ENCODE measurements around the gene INPP5K.
"Not testable (repeated sequence)": the region's sequence is repeated elsewhere in the genome, so short reads cannot be mapped to it uniquely, and the experiment has no call there.

INPP5K gene

GRCh38 chr17:1516388-1517161 is at the start of gene INPP5K:
Gene INPP5K (minus strand): TSS chr17:1516612. CDS start chr17:1516499, 113 bp downstream.
- DNase-seq = peak; percentile 97

- DNase-seq = no peak
Observed at GRCh38 chr17:1565877-1566276, 49.5 kb upstream of the INPP5K start.

DNA sequence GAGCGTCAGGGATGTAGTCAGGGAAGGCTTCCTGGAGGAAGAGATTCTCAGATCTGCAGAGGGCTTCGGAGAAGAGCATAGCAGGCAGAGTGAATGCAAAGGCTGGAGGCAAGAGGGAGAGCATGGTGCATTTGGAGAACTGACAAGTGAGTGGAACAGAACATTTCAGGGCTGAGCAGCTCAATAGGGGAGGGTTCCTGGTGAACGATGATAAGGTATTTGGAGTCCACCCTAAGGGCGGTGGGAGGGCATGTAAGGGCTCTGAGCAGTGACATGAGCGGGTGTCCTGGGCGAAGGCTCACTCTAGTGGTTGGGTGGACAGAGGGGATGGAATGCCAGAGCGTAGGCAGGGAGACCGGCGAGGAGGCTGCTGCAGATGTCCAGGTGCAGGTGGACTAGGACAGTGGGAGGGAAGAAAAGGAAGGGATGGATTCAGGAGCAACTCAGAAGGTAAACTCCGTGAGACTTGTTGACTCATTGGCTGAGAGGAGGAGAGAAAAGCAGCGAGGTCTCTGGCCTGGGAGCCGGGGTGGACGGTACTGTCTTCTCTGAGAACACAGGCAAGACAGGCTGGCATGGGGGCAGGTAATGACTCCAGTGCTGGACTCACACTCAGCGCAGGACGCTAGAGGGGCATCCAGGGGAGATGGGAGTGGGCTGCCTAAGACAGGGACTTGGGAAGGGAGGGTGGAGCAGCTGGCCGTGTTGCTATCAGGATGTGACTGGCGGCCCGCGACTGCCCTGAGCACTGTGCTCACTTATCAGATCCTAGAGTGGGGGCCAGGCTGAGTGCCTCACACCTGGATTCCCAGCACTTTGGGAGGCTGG is 47.6 kb upstream of the INPP5K start:
- no peak for DNase-seq

GRCh38 chr17:1563471-1563785 is 47.0 kb upstream of the INPP5K start:
- DNase-seq = not testable (repeated sequence)

DNA sequence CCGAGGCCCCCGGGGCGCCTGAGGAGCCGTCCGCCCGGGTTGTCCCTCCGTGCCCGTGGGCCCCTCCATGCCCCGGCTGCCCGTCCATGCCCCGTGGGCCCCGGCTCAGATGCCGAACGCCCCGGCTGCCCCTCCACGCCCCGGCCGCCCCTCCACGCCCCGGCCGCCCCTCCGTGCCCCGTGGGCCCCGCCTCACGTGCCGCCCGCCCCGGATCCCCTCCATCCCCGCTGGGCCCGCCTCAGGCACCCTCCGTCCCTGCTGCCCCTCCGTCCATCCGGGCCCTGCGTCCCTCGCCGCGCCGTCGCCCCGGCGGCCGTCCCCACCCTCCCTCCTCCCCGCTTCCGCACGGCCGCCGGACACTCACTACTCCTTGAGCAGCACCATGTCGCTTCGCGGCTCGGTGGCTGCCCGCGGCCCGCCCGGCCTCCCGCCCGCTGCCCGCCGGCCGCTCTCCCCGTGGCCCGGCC is 45.8 kb upstream of the INPP5K start:
- no peak for DNase-seq

GRCh38 chr17:1561420-1562175 is 45.2 kb upstream of the INPP5K start:
- peak; percentile 50 for DNase-seq

DNA sequence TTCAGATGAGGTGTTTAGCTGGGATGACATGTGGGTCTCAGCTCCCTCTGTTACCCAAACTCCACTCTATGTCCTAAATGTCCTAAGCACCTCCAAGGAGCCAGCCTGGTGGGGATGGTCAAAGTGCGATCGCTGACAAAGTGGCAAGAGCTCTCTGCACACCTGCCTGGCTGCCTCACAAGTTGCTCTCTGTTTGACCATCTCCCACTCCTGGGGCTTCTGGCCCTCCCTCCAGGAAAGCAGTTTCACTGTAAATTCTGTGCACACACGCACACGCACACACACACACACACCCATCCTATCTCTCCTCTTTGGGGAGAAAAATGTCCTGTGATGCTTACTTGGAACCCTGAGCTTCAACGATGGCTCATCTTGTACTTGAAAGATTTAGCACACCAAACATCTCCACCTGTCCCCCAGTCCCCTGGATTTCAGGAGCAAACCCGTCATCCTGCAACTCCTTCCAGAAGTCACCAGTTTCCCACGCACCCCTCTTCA is 44.5 kb upstream of the INPP5K start:
- DNase-seq = no peak

GRCh38 chr17:1560101-1560857 is 43.9 kb upstream of the INPP5K start:
- DNase-seq = no peak

DNA sequence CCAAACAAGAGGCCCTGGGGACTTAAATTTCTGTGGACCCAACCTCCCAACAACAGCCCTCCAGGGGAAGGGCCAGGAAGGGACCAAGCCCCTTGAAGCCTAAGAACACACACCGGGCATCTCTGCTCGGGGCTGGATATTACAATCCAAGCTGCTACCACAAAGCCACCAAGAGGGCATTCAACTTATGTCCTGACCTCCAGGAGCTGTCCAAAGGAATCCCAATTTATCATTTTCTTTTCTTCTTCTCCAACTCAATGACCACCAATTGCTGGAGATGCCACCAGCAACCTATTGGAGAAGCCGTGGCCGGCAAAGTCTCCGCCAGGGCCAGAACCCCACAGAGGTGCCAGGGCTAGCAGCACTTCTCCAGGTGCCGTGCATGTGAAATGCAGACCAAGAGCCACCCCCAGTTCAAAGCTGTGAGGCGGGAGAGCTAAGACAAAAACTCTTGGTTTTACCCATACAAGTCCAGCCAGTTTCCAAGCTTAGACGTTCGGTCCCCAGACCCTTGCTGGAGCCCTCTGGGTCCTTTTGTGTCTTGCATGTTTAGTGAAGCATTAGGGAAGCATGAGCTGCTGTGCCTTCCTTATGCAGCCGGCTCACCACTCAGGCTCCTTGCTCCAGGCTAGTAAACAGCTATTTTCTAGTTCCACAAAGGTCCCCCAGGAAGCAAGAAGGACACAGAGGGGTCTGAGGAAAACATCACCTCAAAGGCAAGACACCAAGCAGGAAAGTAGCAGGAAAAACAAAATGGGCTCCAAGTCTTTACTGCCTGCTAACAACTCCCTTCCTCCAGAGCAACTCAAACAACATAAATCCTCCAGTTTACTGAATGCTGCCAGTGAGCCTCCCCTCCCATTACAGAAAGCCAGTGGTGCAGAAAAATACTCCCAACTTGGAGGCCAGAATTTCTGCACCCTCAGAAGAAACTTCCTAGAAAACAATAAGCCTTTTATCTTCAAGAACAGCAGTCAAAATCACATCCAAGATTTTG is 42.9 kb upstream of the INPP5K start:
- no peak for DNase-seq

DNA sequence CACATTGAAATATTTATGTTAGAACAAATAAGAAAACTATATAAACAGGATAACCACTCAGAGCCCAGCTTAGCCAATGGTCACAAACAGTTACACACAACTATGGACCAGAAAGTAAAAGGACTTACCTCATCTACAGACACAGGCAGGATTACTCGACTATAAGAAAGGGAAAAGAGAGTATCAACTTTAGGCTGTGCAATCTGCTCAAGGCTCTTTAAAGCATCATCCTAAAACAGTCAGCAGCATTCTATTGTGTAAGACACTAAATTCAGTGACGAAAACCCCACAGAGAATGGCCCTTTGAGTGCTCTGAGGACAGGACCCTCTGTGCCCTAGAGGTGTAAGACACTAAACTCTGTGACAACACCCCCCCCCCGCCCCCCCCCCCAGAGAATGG is 42.0 kb upstream of the INPP5K start:
- DNase-seq = no peak

- no peak for DNase-seq
Observed at GRCh38 chr17:1557355-1558095, 41.1 kb upstream of the INPP5K start.

DNA sequence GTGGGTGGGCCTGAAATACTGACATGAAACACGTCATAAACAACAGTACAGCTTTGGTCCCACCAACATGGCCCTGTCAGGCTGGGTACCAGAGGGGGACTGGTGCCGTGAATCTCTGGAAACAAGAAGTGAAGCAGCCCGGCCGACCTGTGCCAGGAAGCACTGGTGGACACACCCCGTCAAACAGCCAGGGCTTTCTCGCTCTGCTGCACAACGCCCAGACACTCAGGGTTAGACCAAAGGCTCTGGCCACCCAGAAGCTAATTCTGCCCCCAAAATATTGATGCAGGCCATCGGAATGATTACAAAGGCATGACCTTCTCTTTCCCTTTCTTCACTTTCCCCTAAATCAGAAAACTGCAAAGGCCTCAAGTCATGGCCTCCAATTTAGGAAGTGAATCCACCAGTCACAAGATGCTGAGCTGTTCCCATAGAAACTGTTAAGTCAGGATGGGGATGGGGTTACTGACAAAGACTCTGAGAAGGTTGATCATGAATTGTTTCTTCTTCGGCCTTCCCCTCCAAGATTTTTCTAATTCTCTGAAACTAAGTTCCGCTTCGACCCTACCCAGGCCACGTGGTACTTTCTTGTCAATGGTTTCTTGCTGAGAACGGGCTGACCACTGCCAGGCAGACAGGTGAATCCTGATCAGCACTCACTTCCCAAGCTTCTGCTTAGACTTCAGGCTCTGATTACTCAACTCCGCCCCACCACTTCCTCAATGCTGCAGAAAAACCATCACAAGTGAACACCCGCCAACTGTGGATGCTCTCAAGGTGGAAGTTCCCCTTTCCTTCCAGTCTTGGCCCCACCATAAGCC is 39.4 kb upstream of the INPP5K start:
- no peak for DNase-seq

DNA sequence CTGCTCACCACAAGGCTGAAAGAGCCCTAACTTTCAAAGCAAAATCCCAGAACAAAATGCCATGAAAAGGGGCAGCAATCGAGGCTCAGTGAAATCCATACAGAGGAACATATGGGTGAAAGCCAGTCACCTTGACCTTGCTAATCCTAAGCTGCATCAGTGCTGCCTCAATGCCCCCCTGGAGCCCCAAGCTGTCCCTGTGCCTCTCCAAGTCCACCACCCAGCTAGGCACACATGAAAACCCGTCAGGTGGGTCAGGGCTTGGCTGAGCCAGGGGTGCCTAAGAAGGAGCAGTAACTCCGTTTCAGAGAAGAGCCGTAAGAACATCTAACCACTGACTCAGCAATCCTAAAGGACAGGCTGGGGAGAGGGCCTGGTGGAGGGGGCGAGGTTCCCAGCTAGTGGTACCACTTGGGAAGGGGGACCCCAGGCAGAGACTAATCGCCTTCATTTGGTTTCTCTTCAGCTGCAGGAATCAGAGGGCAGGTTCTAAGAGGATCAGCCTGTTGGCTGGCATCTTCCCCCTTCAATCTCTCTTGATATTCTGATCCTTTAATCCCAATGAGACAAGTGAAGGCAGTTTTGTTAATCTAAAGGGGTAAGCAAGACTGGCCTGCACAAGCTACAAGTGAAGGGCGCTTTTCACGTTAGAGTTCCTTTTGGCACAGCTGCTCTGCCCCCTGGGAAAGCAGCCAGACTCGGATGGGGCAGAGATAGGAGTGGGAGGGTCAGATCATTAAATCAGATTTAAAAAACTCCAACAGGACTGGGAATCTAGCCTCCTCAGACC is 38.5 kb upstream of the INPP5K start:
- no peak for DNase-seq

DNA sequence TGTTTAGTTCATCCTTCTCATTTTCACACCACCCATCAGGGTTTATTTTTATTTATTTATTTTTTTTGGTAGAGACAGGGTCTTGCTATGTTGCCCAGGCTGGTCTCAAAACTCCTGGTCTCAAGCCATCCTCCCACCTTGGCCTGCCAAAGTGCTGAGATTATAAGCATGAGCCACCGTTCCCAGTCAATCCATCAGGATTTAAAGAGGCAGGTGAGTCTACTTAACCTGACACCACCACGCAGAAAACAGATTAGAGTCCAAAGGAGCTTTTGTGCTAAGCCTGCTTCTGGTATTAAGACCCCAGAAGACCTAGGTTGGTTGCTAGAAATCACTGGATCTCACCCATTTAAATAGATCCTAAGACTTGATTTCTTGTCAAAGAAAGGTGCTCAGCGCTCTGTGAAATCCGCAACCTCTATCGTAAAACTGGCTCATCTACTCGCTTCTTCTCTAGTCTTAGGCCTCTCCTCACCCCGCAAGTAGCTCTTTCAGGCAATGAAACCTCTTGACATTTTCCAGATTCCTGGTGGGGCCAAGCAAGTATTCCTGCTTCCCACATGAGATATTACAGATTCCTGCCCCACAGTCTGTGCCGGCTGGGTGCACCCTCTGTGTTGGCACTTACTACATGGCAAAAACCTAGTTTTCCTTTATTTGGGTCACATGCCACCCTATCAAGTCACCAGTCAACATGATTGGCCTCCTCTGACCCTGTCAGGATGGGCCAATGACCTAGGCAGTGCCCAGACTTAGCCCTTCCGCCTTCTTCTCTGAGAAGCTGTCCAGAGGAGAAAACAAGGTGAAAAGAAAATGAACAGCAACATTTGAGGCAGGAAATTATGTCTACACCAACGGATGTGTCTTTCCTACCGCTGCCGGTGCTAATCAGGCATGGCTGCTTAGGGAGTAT is 37.2 kb upstream of the INPP5K start:
- no peak for DNase-seq

DNA sequence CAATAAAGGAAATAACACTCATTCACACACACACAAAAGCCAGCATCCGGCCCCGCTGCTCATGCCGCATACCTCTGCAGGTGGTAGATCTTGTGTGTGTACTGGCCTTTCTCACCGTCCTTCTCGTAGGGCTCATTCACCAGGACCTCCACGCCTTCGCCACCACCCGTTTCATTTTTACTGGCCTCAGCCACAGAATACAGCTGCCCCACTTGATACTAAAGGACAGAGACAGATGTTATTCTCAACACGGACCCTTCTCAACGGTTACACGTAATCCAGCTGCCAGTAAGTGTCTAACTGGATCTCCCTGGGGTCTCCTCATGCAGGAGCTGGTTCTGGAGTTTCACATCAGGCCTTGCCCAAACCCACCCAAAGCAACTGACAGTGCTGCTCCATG is 36.5 kb upstream of the INPP5K start:
- no peak for DNase-seq

DNA sequence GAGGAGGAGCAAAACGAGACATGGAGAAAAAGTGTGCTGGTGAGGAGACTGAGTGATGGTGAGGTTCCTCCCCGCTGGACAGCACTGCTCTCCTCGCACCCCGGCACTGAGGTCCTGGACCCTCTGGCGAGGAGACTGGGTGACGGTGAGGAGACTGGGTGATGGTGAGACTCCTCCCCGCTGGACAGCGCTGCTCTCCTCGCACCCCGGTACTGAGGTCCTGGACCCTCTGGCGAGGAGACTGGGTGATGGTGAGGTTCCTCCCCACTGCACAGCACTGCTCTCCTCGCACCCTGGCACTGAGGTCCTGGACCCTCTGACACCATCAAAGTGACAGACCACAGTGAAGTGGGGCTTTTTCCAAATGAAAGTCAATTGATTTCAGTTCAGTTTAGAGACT is 35.3 kb upstream of the INPP5K start:
- DNase-seq = no peak

GRCh38 chr17:1548032-1548431 is 31.6 kb upstream of the INPP5K start:
- no peak for DNase-seq

All from activated naive CD4-positive, alpha-beta T cell treated with anti-CD3 and anti-CD28 coated beads, Interleukin-2, amount 50 U/mL, for 16 hours (primary cell).